ENCODE data around the gene ADGRB2. TPM values are rescaled to one million over a fixed set of nuclear protein-coding genes. Genes with fewer than 3 reads are reported as not detected.

Gene ADGRB2
- total RNA-seq, 1 donor from 2014 or later: 75.0 TPM

GRCh38 chr1:31795801-31796621 is 31.9 kb upstream of the ADGRB2 start:
- no peak for DNase-seq

GRCh38 chr1:31795096-31795675 is 31.0 kb upstream of the ADGRB2 start:
- no peak for DNase-seq

GRCh38 chr1:31793586-31794285 is 29.6 kb upstream of the ADGRB2 start:
- DNase-seq: no peak

GRCh38 chr1:31793086-31793485 is 28.9 kb upstream of the ADGRB2 start:
- no peak for DNase-seq

DNA sequence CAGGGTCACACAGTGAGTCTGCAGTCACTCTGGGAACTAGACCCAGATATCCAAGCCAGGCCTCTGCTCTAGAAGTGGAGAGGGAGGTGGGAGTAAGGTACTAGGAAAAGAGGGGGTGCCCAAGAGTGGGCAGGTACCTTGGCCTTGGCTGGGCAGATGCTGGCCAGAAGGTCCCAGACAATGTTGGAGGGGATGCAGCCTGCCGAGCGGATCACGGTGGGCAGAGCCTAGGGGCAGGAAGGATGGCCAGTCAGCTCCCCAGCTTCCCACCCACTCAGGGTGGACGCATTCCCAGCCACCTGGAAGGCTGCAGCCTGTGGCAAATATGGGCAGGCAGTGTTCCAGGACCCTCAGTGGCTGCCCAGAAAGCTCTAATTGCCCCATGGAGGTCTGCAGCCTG is 28.4 kb upstream of the ADGRB2 start:
- no peak for DNase-seq

DNA sequence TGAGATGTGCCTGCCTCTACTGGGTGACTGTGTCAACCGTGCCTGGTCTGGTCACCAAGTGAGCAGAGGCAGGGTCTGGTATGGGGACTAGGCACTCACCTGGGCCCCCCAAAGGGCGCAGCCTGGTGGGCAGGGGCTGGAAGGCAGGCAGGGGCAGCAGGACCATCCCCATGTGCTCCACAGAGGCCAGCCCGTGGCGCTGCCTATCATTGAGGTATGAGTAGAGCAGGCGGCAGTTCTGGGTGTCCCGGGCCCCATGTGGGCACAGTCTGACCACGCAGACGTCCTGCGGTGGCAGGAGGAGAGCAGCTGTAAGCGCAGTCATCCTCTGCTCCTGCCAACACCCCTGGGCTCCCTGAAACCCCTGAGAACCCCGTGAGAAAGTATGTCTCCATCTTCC is 28.0 kb upstream of the ADGRB2 start:
- DNase-seq: no peak

DNA sequence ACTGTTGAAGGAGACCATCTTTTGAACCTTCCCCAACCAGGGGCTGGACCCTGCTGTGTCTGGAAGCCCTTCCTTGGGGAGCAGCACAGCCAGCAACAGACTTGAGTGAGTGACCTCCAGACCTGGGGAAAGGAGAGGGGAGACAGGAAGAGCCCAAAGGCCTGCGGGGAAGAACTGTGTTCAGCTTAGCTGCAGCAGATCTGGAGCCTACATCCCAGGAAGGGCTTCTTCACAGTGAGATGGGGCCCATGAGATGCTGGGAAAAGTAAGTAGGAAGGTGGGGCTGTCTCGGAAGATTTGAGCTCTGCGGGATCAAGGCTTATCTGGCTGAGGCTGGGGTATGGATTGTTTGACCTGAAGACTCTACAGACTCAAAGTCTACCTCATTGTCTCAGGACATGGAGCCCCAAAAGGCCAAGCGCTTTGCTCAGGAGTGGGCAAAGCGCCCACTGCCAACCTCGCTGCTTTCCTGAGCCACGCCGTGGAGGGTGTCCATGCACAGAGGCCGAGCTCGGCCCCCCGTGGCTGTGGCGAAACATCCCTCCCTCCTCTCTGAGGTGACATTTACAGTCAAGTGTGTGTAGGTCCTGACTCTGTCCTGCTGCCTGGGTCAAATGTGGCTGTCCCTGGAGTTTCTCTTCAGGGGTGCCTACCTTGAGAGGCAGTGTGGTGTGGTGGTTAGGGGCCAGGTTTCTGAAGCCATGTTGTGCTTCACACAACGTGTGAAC is 27.2 kb upstream of the ADGRB2 start:
- no peak for DNase-seq

- no peak for DNase-seq
Observed at GRCh38 chr1:31790641-31791091, 26.5 kb upstream of the ADGRB2 start.

DNA sequence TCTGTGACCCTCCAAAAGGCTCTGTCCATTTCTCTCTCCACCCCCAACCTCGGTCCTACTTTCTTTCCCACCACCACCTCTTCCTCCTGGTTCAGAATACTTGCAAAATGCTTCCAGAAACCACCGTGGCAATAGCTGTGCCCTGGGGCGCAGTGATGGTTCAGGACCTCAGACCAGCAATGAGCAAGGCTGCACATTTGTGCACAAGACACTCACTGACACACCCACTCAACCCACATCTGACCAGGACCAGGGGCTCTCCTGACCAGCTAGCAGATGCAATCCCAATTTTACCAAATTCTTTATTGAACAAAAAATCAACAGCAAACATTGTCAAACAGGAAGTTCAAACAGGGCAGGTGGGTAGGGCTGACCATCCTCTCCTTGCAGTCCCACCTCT is 26.0 kb upstream of the ADGRB2 start:
- DNase-seq: no peak

- peak; percentile 87 for DNase-seq
Observed at GRCh38 chr1:31789259-31790065, 25.3 kb upstream of the ADGRB2 start.

GRCh38 chr1:31788825-31789256 is 24.7 kb upstream of the ADGRB2 start:
- peak; percentile 76 for DNase-seq

DNA sequence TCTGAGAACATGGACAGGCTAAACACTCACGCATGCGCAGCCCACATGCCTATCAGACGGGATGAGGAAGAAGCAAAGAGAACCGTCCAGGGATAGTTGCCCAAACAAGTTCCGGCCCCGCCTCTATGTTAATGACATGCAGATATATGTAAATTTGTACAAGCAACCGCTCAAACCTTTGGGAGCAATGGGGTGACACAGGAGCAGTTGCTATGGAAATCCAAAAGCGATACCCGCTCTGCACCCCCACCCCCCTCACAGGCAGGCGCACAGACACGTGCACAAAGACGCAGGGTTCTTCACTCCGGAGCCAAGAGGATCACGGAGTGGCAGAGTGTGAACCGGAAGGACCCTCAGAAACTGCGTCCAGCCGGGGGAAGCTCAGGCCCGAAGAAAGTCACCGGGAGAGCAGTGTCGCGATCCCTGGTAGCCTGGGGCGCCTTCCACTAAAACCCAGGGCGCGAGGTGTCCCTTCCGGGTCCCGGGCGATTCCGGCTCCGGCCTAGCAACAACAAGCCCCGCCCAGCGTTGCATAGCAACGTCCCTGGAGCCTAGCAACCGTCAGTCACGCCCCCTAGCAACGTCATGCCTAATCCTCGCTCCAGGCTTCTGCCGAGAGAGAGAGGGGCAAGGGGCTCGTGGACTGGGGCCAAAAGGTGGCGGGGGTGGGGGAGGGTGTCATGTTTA is 24.1 kb upstream of the ADGRB2 start:
- peak; percentile 91 for DNase-seq

DNA sequence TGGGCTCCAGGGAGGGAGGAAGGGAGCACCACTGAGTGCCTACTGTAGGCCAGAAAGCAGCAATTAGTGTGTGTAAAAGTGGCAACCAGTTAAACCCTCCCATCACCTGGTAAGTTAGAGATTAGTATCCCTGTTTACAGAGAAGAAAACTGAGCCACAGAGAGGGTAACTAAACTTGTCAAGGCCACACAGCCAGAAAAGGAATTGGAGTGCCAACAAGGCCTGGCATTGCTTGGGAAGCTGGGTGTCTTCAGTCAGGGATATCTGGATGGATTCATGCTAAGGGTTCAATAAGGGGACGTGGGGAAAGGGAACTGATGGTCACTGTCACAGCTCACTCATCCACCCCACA is 23.6 kb upstream of the ADGRB2 start:
- no peak for DNase-seq

- no peak for DNase-seq
Observed at GRCh38 chr1:31787261-31787660, 23.1 kb upstream of the ADGRB2 start.

DNA sequence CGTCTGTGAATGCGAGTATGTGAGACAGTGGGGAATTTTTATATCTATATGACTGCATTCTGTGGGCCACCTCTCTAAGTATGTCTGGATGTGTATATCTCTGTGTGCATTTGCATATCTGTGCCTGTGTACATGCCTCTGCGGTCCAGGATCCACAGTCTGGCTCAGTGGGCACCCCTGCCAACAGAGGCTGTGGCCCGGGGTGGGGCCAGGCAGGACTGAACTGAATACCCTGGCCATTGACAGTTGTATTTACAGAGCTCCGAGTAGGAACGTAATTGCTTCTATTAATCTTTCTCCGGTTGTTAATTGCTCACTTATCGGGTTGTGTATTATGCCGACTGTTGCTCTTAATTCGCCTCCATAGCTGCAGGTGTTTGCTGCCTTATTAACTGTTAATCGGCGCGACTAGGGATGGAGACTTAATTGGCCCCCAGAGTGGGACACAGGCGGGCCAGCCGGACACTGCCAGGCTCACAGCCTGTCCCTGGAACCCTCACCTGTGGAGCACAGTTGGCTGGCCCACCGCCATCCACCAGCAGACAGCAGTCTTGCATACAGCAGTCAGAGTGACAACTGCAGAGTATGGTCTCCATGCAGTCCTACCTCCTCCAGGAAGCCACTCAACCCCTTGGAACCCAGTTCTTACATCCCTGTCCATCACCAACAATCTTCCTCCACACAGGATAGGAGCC is 22.4 kb upstream of the ADGRB2 start:
- no peak for DNase-seq

GRCh38 chr1:31785947-31786290 is 21.8 kb upstream of the ADGRB2 start:
- DNase-seq: no peak

- no peak for DNase-seq
Observed at GRCh38 chr1:31785020-31785946, 21.1 kb upstream of the ADGRB2 start.

- no peak for DNase-seq
Observed at GRCh38 chr1:31784356-31785019, 20.3 kb upstream of the ADGRB2 start.

GRCh38 chr1:31783846-31784245 is 19.7 kb upstream of the ADGRB2 start:
- no peak for DNase-seq
